HFFc6 (cell line): ENCODE results near the gene SMIM15. TPM values are rescaled to one million over a fixed set of nuclear protein-coding genes. Genes with fewer than 3 reads are reported as not detected.

ENCODE experiments used
- DNase-seq: peaks from one replicate; pipeline ENCODE4 v3.0.0-alpha.2; 2018
- H3K27ac Mint-ChIP-seq: 2 replicates; pipeline ENCODE4 v1.8.0; 2020; ENCODE audit warnings: mild to moderate bottlenecking, mixed read lengths
- H3K27me3 Mint-ChIP-seq: 2 replicates; pipeline ENCODE4 v1.8.0; 2021; ENCODE audit warnings: mild to moderate bottlenecking, moderate library complexity, mixed read lengths; ENCODE audit not compliant: insufficient read depth
- H3K36me3 Mint-ChIP-seq: 2 replicates; pipeline ENCODE4 v1.8.0; 2021; ENCODE audit warnings: low read depth, mixed read lengths
- H3K4me1 Mint-ChIP-seq: 2 replicates; pipeline ENCODE4 v1.8.0; 2020; ENCODE audit warnings: low read depth, mixed read lengths
- H3K4me3 Mint-ChIP-seq: 2 replicates; pipeline ENCODE4 v1.8.0; 2020; ENCODE audit warnings: mild to moderate bottlenecking, moderate library complexity, mixed read lengths
- H3K9me3 Mint-ChIP-seq: 2 replicates; pipeline ENCODE4 v1.8.0; 2020; ENCODE audit warnings: mild to moderate bottlenecking, mixed read lengths
- CTCF ChIP-seq: fragments of 200-600 bp; sonication (generic); IDR thresholded peaks from 2 replicates; pipeline ENCODE4 v1.5.0; 2021; ENCODE audit warnings: antibody characterized with exemption, mild to moderate bottlenecking
- total RNA-seq, 6 experiments: library from RNA; stranded (reverse); fragmentation: NEBNext Ultra II Directional; extraction: Animal tissue kit (Norgen Biotek cat#: 25700); gene quantifications; 2 replicates in 1 of 6; 3 replicates in 5 of 6; pipeline ENCODE4 v1.2.3, GENCODE V29; 2021

The SMIM15 gene
- total RNA-seq, 6 experiments from 2014 or later, result 62.6 to 76.8 (median 68.6) TPM

GRCh38 chr5:61115968-61116367 lies 46.3 kb downstream of the SMIM15 start:
- DNase-seq, result no peak
- Mint-ChIP-seq H3K9me3 (no peaks in the 10 kb centered on the region), H3K36me3 (peaks cover 14% of the 10 kb centered on the region; the same call in 1 of the 2 replicates), H3K4me1 (peaks cover 12% of the 10 kb centered on the region), H3K4me3 (no peak overlapping the region), H3K27ac (no peak overlapping the region), H3K27me3 (no peaks in the 10 kb centered on the region)
- no peak for TF ChIP-seq CTCF

GRCh38 chr5:61114441-61114840 lies 47.8 kb downstream of the SMIM15 start:
- DNase-seq, result no peak
- Mint-ChIP-seq H3K4me3 (no peak overlapping the region), H3K27me3 (no peaks in the 10 kb centered on the region), H3K36me3 (peaks cover 14% of the 10 kb centered on the region; the same call in 1 of the 2 replicates), H3K27ac (no peak overlapping the region), H3K4me1 (no peaks in the 10 kb centered on the region), H3K9me3 (no peaks in the 10 kb centered on the region)
- TF ChIP-seq CTCF, result no peak

Other genes with a start within 250 kb of the SMIM15 start
- 10 to 100 TPM in 5 of 6 experiments, 1 to 10 TPM in 1; 8.5 to 10.7 (median 10.5) TPM for gene ERCC8, start 217.4 kb downstream of the SMIM15 start, total RNA-seq
- 10 to 100 TPM; 40.4 to 57.3 (median 51.5) TPM for gene NDUFAF2, start 217.3 kb downstream of the SMIM15 start, total RNA-seq
- gene ZSWIM6, start 169.8 kb upstream of the SMIM15 start, total RNA-seq, result 10 to 100 TPM in 5 of 6 experiments, 1 to 10 TPM in 1; 9.7 to 13.5 (median 11.7) TPM